Renal cortical epithelial cell (primary cell): ENCODE measurements around the gene HK3. TPM values are rescaled to one million over a fixed set of nuclear protein-coding genes. Genes with fewer than 3 reads are reported as not detected.

Experiments
- DNase-seq: peaks from one replicate; pipeline ENCODE4 v3.0.0-alpha.2; 2011; ENCODE audit warnings: low read depth
- total RNA-seq: library from RNA; depleted of rRNA; stranded (reverse); fragments of >200 nt; gene quantifications from 2 replicates; pipeline ENCODE4 v1.2.3, GENCODE V29; 2014

HK3 gene
- total RNA-seq = 0.05 and 0.17 TPM in 2 replicates

DNA sequence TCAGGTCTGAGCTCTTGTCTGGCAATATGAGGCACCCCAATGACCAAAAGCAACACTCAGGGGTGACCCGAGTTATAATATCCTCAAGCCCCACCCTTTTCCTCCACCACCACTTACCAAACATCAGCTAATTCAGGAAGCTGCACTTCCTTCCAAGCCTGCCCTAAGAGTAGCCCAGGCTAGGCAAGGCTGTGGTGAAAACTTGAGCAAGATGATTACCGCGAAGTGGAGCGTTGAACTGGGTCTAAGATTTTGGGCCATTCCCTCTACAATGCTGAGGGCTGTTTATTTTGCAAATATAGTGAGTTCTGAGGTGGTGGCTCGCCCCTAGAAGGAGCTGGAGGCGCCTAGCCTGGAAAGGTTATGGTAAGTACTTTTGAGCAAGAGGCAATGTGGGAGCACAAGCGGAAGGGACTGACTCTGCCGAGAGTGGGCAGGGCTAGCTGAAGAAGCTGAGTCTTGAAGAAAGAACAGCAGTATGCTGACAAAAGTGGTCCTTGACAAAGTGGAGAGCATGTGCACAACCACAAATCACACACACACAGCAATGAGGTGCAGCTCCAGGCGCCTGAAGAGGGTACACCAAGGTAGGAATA, at the start of gene HK3:
Gene HK3 (minus strand): TSS at position 51 of the 596 bp plus-strand sequence. CDS start 3,187 bp downstream, outside the sequence.
- no peak for DNase-seq

DNA sequence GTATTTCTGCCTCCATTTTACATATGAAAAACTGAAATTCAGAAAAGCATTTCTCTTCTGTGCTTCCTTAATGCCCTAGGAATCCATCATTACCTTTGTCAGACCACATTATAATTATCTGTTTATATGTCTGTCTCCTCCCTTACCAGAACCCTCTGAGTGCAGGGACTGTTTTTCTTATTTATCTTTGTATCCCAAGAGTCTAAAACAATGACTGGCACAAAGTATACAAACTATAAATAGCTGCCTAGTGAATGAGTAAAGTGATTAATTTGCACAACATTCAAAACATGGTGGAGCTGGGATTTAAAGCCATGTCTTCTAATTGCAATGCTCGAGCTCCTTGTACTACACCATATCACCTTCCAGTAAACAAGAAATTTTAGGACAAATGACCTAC, 49.3 kb upstream of the HK3 start:
- DNase-seq = peak; percentile 20

DNA sequence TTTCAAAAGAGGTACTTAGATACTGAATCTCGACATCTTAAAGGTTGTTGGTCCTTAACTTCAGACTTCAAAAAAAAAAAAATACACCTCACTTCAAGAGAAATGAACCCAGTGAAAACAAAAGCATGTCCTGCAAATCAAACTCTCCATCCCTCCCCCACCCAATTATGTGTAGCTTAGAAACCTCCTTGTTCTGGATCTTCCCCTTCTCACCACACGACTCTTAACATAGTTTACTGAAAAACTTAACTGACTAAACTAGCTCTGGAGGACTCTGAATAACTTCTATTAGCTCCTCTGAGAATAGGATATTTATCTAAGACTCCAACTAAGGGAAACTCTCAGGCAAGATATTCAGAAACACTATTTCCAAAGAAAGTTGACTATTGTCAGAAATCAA, 48.7 kb upstream of the HK3 start:
- DNase-seq = no peak

DNA sequence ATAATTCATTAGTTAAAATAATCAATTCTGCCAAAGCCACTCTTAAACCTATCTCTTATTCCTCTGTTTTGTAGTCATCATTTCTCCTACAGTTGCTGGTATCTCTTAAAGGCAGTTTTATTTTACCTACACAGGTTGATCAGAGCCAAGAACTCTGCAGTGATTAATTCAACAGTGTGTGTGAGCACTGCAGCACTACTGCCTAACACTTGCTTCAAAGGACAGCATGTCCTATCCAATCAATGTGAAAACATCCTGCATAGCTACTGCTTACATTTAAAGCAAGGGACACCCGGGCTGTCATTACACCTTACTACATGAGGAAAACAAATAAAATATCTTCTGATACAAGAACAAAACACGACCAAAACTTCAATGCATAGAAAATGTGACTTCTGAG, 45.1 kb upstream of the HK3 start:
- no peak for DNase-seq

GRCh38 chr5:176943816-176944215, 44.7 kb upstream of the HK3 start:
- DNase-seq = no peak

- no peak for DNase-seq
Measured at GRCh38 chr5:176941951-176942350, 42.8 kb upstream of the HK3 start.

DNA sequence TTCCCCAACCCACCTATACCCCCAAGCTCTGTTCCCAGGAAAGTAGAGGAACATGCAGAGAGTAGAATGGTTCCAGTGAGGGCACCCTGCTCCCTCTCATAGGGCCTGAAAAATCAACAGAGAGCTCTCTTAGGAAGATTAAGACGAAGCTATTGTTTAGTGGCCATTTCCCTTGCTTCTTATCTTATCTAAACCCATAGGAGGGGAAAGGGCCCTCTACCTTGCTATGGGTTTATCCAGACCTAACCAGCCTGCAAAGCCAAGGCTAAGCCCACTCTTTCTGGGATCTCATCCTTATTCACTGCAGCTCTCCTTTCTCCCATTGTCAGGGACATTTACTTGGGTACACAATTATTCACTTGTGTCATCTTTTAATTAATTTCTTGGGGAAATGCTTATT, 39.3 kb upstream of the HK3 start:
- DNase-seq = no peak

GRCh38 chr5:176935017-176935416, 35.9 kb upstream of the HK3 start:
- DNase-seq = no peak

- DNase-seq = no peak
Measured at GRCh38 chr5:176934309-176934930, 35.3 kb upstream of the HK3 start.

DNA sequence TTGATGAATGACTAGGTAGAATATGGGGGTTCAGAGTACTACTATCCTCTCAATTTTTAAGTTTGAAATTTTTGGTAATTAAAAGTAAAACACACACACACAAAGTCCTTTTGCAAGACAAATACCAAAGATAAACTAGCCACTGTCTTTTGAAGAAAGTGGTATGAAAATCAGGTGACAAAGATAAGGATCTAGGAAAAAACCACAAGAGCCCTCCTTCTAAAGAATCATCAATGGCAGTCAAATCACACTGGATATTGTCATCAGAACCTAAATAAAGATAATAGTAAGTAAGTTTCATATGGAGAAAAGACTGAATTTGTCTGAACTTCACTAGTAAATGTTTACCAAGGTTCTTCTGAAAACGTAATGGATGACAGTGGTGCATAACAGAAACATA, 30.5 kb upstream of the HK3 start:
- DNase-seq = no peak

DNA sequence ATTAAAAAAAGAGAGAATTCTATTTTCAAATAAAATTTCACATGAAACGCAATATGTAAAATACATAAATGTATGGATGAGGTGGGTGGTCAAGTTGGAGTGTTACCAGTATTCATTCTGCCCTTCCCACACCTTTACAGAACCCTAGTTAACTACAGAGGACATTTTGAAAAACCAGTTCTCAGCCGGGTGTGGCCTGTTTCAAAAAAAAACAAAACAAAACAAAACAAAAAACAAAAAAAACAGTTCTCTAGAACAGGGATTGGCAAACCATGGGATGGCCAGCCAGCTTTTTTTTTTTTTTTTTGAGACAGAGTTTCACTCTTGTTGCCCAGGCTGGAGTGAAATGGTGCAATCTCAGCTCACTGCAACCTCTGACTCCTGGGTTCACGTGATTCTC, 28.4 kb upstream of the HK3 start:
- no peak for DNase-seq

GRCh38 chr5:176922817-176923216, 23.7 kb upstream of the HK3 start:
- DNase-seq = no peak

DNA sequence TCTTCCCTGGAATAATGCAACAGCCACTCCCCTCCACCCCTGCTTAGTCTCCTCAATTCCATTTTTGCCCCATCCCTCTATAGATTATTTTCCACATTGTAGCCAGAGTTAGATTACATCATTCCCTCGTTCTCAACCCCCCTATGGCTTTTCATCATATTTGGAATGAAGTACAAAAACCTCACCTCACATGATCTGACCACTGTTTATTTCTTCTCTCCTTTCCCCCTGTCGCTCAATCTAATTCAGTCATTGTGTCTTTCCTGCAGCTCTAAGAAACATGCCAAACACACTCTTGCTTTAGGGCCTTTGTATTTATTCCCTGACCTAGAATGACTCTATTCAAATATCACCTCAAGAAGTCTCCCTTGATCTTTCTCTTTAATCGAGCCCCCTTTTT, 22.6 kb upstream of the HK3 start:
- no peak for DNase-seq

- DNase-seq = no peak
Measured at GRCh38 chr5:176918613-176919012, 19.5 kb upstream of the HK3 start.

DNA sequence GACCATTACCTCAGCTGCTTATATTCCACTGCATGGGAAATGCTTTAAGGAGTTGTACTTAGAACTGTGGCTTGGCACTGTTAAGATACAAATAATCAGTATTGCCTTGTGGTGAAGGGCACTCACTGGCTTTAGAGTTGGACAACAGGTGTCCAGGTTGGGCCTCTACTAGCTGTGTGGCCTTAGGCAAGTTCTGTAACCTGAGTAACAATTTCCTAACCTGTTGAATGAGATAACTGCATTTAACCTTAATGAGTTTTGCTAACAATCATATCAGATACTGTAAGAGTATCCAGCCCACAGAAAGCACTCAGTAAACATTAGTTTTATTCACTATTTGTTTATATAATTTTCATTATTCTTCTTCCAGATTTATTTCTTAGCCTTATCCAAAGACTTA, 17.2 kb upstream of the HK3 start:
- peak; percentile 31 for DNase-seq

DNA sequence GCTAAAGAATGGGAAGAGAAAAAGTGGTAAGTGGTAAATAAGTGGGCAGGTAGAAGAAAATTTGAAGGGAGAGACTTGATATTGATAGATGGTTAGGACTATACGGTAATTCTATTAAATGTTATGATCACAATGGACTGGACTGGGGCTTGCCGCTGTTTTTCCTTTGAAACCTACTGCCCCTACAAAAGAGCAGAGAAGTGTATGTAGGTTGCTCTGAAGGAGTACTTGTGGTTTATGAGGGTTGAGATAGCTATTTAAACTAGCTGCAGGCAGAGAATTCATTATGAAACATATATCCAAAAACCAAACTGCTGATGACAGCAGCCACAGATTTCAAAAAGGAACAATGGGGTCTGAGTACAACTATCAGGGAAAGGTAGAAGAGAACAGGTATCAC, 16.8 kb upstream of the HK3 start:
- no peak for DNase-seq

DNA sequence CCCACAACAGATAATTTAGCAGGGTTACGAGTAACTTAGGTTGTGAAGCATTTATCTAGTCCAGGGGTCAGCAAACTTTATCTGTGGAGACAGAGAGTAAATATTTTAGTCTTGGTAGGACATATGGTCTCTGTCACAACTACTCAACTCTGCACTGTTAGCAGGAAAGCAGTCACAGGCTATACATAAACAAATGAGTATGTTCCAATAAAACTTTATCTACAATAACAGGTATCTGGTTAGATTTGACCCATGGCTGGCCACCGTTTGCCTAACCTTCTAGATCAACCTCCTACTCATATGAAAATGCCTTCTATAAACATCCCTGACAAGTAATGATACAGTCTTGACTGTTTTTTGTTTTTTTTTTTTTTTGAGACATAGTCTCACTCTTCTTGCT, 13.0 kb upstream of the HK3 start:
- no peak for DNase-seq

- no peak for DNase-seq
Measured at GRCh38 chr5:176908675-176909368, 9.7 kb upstream of the HK3 start.

DNA sequence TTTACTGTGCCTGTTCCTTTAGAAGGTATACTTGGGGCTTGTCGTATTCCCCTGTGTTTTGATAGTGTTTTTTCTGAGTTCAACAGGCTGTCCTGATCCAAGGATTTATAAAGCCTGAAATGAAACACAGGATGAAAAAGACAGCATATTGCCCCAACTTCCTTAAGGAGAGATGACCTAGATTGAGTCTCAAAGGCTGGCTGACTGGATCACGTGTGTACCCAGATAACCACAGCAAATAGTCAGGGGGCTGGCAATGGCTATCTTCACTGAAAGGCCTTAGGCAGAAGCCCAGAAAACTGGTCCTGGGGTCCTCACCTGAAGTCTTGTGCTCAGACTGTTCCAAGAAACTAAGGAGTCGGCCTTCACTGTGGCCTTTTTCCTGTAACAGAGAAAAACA, 7.7 kb upstream of the HK3 start:
- no peak for DNase-seq

DNA sequence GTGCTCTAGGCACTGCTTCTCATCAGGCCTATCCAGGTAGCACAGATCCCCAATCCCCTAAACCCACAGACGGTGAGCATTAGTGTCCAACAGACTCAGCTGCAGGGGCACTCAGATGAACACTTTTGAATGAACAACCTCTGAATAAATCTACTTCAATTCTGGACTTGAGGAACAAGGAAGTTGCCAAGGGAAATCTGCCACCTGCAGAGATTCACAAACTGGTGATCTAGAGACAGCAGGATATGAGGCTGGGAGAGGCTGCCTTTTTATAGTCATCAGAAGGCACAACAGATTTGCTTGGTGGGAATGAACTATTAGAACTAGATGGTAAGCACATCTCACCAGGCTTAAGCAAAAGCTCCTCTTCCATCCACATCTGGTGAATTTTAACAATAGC, 7.0 kb upstream of the HK3 start:
- no peak for DNase-seq

DNA sequence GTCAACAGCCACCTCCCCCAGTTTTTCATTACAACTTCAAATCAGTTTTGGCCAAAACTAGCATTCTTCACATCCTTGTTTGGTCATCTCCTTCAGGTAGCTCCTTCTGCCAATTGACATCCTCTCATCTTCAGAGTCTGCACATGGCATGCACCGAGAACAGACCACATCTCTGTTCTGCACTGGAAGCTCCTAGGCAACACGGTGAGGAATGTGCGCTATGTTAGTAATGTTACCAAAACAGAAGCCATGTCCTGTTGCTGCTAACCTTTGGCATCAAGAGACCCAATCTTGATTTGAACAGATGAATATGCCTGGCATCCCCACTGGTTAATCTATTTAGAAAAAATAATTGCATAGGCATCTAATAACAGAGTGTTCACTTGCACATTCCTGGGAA, 5.1 kb upstream of the HK3 start:
- peak; percentile 52 for DNase-seq

GRCh38 chr5:176902911-176903664, 3.9 kb upstream of the HK3 start:
- peak; percentile 95 for DNase-seq
